HepG2 (cell line): ENCODE measurements around the gene SHQ1.

ENCODE experiments used
- BHLHE40 ChIP-seq: IDR thresholded peaks from 2 replicates; pipeline ENCODE4 v1.6.1; 2011; ENCODE audit warnings: low read length, improper control_type of control experiment
- MXI1 ChIP-seq: IDR thresholded peaks from 3 replicates; pipeline ENCODE4 v1.6.1; 2012; ENCODE audit warnings: low read depth, low read length, inconsistent platforms, borderline replicate concordance
- NCOA2 ChIP-seq: sonication (generic); formaldehyde crosslinking; IDR thresholded peaks from 2 replicates; pipeline ENCODE4 v1.8.0; 2022; ENCODE audit warnings: inconsistent platforms
- SMC3 ChIP-seq: IDR thresholded peaks from 2 replicates; pipeline ENCODE4 v1.6.1; 2011; ENCODE audit warnings: low read length, improper control_type of control experiment
- TBP ChIP-seq: sonication (generic); formaldehyde crosslinking; IDR thresholded peaks from 2 replicates; pipeline ENCODE4 v1.5.0; 2020; ENCODE audit warnings: missing genetic modification reagents
- ZFX ChIP-seq: sonication (generic); formaldehyde crosslinking; IDR thresholded peaks from 2 replicates; pipeline ENCODE4 v1.4.0; 2020; ENCODE audit warnings: mild to moderate bottlenecking, low read depth, missing genetic modification reagents, moderate library complexity

DNA sequence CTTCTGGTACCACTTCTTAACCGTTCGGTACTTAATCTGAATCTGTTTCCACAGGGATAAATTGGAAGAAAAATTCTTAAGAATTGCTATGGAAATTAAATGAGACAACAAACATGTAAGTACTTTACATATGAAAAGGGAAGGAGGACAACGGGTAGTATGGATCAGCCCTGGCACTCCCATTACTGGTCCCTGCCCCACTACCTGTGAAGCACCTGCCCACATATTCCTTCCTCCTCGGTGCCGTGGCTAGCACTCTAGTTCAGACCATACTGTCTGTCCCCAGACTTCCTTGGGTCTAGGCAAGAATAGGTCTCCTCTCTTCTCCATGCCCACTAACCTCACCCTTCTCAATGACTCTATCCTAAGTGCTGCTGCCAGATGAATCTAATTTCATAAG is 46.2 kb downstream of the SHQ1 start:
- TF ChIP-seq BHLHE40 = no peak
- no peak for TF ChIP-seq ZFX
- TF ChIP-seq MXI1 = no peak
- TF ChIP-seq NCOA2 (CRISPR knock-in tag) = no peak
- no peak for TF ChIP-seq SMC3
- TF ChIP-seq TBP = no peak
